HEK293T (cell line): ENCODE measurements around the gene FBXO5.

Experiments used
- CTCF ChIA-PET: fragments of 350-600 bp; formaldehyde crosslinking; extraction: SDS; loops from one replicate; lab custom pipeline; 2021; ENCODE audit warnings: antibody characterized with exemption, inconsistent platforms; lab: Yijun Ruan, JAX
- POLR2A ChIA-PET: fragments of 350-600 bp; formaldehyde crosslinking; extraction: SDS; loops from one replicate; lab custom pipeline; 2020; ENCODE audit warnings: antibody characterized with exemption, inconsistent platforms; lab: Yijun Ruan, JAX
- DNase-seq: peaks from one replicate; pipeline ENCODE4 v3.0.0; 2012; ENCODE audit warnings: mixed read lengths; ENCODE audit errors: extremely low spot score
- ARNT ChIP-seq: fragments of 450-650 bp; IDR thresholded peaks from 2 replicates; pipeline ENCODE4 v1.6.1; 2017; ENCODE audit warnings: mild to moderate bottlenecking
- BHLHE40 ChIP-seq: fragments of 450-650 bp; IDR thresholded peaks from 2 replicates; pipeline ENCODE4 v1.6.1; 2016; ENCODE audit warnings: mild to moderate bottlenecking, moderate library complexity, borderline replicate concordance
- CTBP1 ChIP-seq: fragments of 450-650 bp; IDR thresholded peaks from 2 replicates; pipeline ENCODE4 v1.6.1; 2016; ENCODE audit warnings: borderline replicate concordance
- ELF4 ChIP-seq: fragments of 450-650 bp; IDR thresholded peaks from 2 replicates; pipeline ENCODE4 v1.6.1; 2017; ENCODE audit warnings: antibody characterized with exemption
- FOXA1 ChIP-seq: fragments of 450-650 bp; IDR thresholded peaks from 2 replicates; pipeline ENCODE4 v1.6.1; 2016; ENCODE audit warnings: mild to moderate bottlenecking
- FOXK2 ChIP-seq: fragments of 450-650 bp; IDR thresholded peaks from 2 replicates; pipeline ENCODE4 v1.6.1; 2016; ENCODE audit warnings: mild to moderate bottlenecking
- FOXM1 ChIP-seq: fragments of 450-650 bp; IDR thresholded peaks from 2 replicates; pipeline ENCODE4 v1.6.1; 2017; ENCODE audit warnings: mild to moderate bottlenecking, borderline replicate concordance
- HDGF ChIP-seq: fragments of 450-650 bp; IDR thresholded peaks from 2 replicates; pipeline ENCODE4 v1.6.1; 2017; ENCODE audit warnings: antibody characterized with exemption, borderline replicate concordance
- L3MBTL2 ChIP-seq: fragments of 450-650 bp; conservative IDR thresholded peaks from 2 replicates; pipeline ENCODE4 v1.6.1; 2016; ENCODE audit warnings: mild to moderate bottlenecking
- LEF1 ChIP-seq: fragments of 450-650 bp; IDR thresholded peaks from 2 replicates; pipeline ENCODE4 v1.6.1; 2017; ENCODE audit warnings: mild to moderate bottlenecking, borderline replicate concordance
- NFRKB ChIP-seq: fragments of 450-650 bp; IDR thresholded peaks from 2 replicates; pipeline ENCODE4 v1.6.1; 2016; ENCODE audit warnings: mild to moderate bottlenecking, moderate library complexity
- SP1 ChIP-seq: fragments of 450-650 bp; IDR thresholded peaks from 2 replicates; pipeline ENCODE4 v1.6.1; 2017
- SUZ12 ChIP-seq: fragments of 450-650 bp; IDR thresholded peaks from 2 replicates; pipeline ENCODE4 v1.6.1; 2016; ENCODE audit warnings: mild to moderate bottlenecking
- TARDBP ChIP-seq: fragments of 450-650 bp; IDR thresholded peaks from 2 replicates; pipeline ENCODE4 v1.6.1; 2016
- ZNF384 ChIP-seq: fragments of 450-650 bp; IDR thresholded peaks from 2 replicates; pipeline ENCODE4 v1.6.1; 2016
- TF ChIP-seq, protein P1 (sequence below): fragments of 450-650 bp; IDR thresholded peaks from 2 replicates; pipeline ENCODE4 v1.6.1; 2016

The FBXO5 gene

DNA sequence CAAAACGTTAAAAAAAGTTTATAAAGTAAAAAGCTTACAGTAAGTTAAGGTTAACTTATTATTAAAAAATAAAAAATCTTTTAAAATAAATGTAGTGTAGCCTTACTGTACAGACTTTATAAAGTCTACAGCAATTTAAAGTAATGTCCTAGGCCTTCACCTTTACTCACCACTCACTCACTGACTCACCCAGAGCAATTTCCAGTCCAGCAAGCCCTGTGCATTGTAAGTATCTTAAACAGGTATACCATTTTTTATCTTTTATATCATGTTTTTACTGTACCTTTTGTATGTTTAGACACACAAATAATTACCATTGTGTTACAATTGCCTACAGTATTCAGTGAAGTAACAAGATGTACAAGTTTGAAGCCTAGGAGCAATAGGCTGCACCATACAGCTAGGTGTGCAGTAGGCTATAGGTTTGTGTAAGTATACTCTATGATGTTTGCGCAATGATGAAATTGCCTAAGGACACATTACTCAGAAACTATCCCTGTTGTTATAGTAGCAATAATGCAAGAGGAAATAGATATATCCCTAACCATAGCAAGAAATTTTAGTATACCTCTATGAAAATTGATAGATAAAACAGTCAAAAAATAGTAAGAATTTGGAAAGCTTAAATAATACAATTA, 39.5 kb downstream of the FBXO5 start:
- POLR2A ChIA-PET, result no interaction called here
- CTCF ChIA-PET, result interaction anchor here (0.6 kb wide), 1 partner anchor 1093 kb away, joined by 3 read pairs; no protein-coding TSS in a partner anchor
- TF ChIP-seq L3MBTL2 (no peak), TARDBP (no peak), SP1 (no peak), NFRKB (no peak), ARNT (no peak), FOXK2 (no peak), BHLHE40 (no peak), LEF1 (no peak), FOXA1 (no peak), ZNF384 (no peak), FOXM1 (no peak), CTBP1 (no peak), HDGF (no peak), ELF4 (no peak), SUZ12 (no peak)
- TF ChIP-seq, protein P1, sequence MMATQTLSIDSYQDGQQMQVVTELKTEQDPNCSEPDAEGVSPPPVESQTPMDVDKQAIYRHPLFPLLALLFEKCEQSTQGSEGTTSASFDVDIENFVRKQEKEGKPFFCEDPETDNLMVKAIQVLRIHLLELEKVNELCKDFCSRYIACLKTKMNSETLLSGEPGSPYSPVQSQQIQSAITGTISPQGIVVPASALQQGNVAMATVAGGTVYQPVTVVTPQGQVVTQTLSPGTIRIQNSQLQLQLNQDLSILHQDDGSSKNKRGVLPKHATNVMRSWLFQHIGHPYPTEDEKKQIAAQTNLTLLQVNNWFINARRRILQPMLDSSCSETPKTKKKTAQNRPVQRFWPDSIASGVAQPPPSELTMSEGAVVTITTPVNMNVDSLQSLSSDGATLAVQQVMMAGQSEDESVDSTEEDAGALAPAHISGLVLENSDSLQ, result no peak
- DNase-seq, result no peak

DNA sequence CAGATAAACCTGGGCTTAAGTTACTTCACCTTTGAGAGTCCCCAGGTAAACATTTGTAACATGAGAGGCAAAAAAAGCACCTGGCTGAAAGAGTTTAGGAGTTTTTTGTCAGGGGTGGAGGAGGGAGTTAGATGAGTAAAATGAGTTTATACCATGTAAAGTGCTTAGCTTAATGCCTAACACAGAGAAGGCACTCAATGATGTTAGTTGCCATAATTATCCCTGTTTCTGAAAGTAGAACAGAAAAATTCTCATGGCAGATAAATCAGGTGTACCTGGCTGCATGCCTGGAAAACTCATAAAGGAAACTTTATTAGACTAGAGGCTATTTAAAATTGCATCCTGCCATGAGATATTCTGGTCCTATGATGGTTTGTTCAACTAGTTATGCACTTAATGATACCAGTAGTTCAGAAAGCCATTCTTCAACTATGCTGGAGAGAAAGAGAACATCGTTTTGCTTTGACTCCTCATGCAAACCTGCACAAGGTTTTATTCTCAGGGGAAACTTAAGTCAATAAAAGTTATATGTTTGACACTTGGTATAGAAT, 40.4 kb downstream of the FBXO5 start:
- TF ChIP-seq SUZ12, result no peak
- no peak for TF ChIP-seq LEF1
- ChIA-PET POLR2A (no interaction called here), CTCF (interaction anchor here (0.6 kb wide), 1 partner anchor 1092 kb away, joined by 3 read pairs; no protein-coding TSS in a partner anchor)
- DNase-seq, result no peak

DNA sequence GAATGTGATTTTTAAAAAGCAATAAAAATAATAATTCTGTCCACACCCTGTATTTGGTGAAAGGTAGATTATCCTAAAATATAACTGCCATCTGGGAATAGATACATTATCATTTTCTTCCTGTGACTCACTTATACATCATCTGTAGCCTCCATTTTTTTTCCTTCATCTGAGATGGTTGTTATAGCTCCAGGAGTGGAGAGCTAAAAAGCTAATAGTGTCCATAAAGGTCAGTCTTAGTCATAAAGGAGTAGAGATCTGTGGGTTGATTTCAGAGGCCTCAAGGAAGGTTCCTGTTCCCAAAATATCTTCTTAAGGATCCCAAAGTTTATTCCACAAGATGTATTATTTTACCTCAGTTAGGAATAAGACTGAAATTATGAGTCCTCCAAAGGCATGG, 41.1 kb downstream of the FBXO5 start:
- DNase-seq, result no peak
- ChIA-PET POLR2A (no interaction called here), CTCF (no interaction called here)
- TF ChIP-seq FOXK2, result no peak
- TF ChIP-seq HDGF, result no peak
- TF ChIP-seq L3MBTL2, result no peak
- no peak for TF ChIP-seq TARDBP
- no peak for TF ChIP-seq ZNF384
- no peak for TF ChIP-seq NFRKB

DNA sequence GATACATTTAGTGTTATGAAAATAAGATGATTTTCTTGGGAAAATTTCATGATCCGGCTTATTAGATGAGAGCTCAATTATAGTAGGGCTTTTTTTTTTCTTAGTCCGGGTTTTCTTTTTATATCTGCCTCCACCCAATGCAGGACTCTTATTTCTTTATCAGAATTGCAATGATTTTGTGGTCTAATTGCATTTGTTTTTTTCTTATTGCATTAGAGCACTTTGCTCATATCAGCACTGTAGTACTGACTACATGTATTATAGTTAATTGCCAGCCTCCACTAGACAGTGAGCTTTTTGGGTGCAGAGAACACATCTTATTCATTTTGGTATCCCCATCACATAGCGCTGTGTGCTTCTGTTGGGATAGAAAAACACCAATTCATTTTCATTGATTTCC, 50.0 kb downstream of the FBXO5 start:
- ChIA-PET CTCF (interaction anchor here (1.0 kb wide), 1 partner anchor 15 kb away, joined by 3 read pairs; no protein-coding TSS in a partner anchor), POLR2A (no interaction called here)
- no peak for DNase-seq
- no peak for TF ChIP-seq FOXK2
- no peak for TF ChIP-seq L3MBTL2
- no peak for TF ChIP-seq FOXM1
- no peak for TF ChIP-seq ELF4
- no peak for TF ChIP-seq FOXA1
- TF ChIP-seq TARDBP, result no peak

DNA sequence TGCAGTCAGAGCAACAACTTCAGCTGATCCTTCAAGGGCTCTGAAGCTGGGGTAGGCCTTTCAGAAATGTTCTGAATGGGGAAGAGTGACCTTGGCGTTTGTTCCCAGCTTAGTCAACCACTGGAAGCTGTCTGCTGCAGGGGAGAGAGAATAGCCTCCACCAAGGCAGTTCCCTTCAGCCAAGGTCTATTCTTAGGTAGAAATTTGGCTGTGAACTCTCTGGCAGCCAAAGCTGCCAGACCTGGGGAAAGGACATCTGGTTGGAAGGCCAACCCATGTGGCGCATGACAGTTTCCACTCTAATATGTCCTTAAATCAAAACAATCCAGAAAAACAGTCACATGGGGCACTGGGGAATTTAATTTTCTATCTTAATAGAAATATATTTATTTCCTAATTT, 60.1 kb downstream of the FBXO5 start:
- ChIA-PET CTCF (interaction anchor here (0.6 kb wide), 1 partner anchor 686 kb away, joined by 6 read pairs; no protein-coding TSS in a partner anchor), POLR2A (no interaction called here)
- DNase-seq, result no peak
- no peak for TF ChIP-seq ARNT
- no peak for TF ChIP-seq TARDBP
- no peak for TF ChIP-seq L3MBTL2
- TF ChIP-seq BHLHE40, result no peak
- no peak for TF ChIP-seq ZNF384
- TF ChIP-seq CTBP1, result no peak
- TF ChIP-seq SP1, result no peak
- TF ChIP-seq ELF4, result no peak
- TF ChIP-seq NFRKB, result no peak
- TF ChIP-seq FOXA1, result no peak
- no peak for TF ChIP-seq LEF1
- TF ChIP-seq FOXM1, result no peak
- TF ChIP-seq, protein P1, result no peak
- TF ChIP-seq HDGF, result no peak
